ENCODE measurements around the gene ABHD17A.

GRCh38 chr19:1921825-1922224 is 36.5 kb upstream of the ABHD17A start:
- TF ChIP-seq RARB (CRISPR knock-in tag; IDR thresholded peaks at IDR 0.05) (no peak), ZC3H10 (CRISPR knock-in tag; IDR thresholded peaks at IDR 0.05) (no peak), TOX (CRISPR knock-in tag; IDR thresholded peaks at IDR 0.05; ENCODE audit: borderline replicate concordance) (no peak), SNAI2 (CRISPR knock-in tag; IDR thresholded peaks at IDR 0.05) (no peak)
